Measurements from ENCODE around the gene RTN4RL2. TPM values are rescaled to one million over a fixed set of nuclear protein-coding genes. Genes with fewer than 3 reads are reported as not detected.
A peak's percentile ranks its signal among the peaks of the same experiment; 100 is the strongest.

RTN4RL2 gene
- 0.26 and 0.35 TPM in 2 replicates for total RNA-seq (2014; rRNA removed; shearing (Covaris generic))

- Histone ChIP-seq H3K4me1 (peaks cover 3% of the 10 kb centered on the region), H3K36me3 (no peaks in the 10 kb centered on the region), H3K27me3 (peaks cover 36% of the 10 kb centered on the region), H3K9me3 (replicated peaks) (no peaks in the 10 kb centered on the region), H3K27ac (no peak within 1 kb of the TSS), H3K4me3 (peak within 1 kb of the TSS; percentile 48)
- DNase-seq, result peak; percentile 65 to 75
Observed at GRCh38 chr11:57460022-57460757, at the start of gene RTN4RL2. Gene RTN4RL2, plus strand, starts transcription at chr11:57460528. Its CDS starts 338 bp downstream, at chr11:57460866.

- H3K9me3 ChIP-seq (replicated peaks), result no peaks in the 10 kb centered on the region
- no peaks in the 10 kb centered on the region for H3K36me3 ChIP-seq
- H3K4me1 ChIP-seq, result no peaks in the 10 kb centered on the region
- no peak overlapping the region for H3K27ac ChIP-seq
- no peak overlapping the region for H3K4me3 ChIP-seq
- no peak for DNase-seq
- peaks cover 6% of the 10 kb centered on the region; the same call in 1 of the 2 replicates for H3K27me3 ChIP-seq
Observed at GRCh38 chr11:57413681-57414080, 46.6 kb upstream of the RTN4RL2 start.

GRCh38 chr11:57414612-57415212 lies 45.6 kb upstream of the RTN4RL2 start:
- Histone ChIP-seq H3K27me3 (peaks cover 8% of the 10 kb centered on the region; the same call in 1 of the 2 replicates), H3K4me1 (no peaks in the 10 kb centered on the region), H3K36me3 (no peaks in the 10 kb centered on the region), H3K4me3 (no peak overlapping the region), H3K27ac (no peak overlapping the region), H3K9me3 (replicated peaks) (no peaks in the 10 kb centered on the region)
- DNase-seq, result no peak

- H3K4me3 ChIP-seq, result no peak overlapping the region
- no peaks in the 10 kb centered on the region for H3K4me1 ChIP-seq
- H3K9me3 ChIP-seq (replicated peaks), result no peaks in the 10 kb centered on the region
- no peak for DNase-seq
- peaks cover 8% of the 10 kb centered on the region; the same call in 1 of the 2 replicates for H3K27me3 ChIP-seq
- H3K36me3 ChIP-seq, result no peaks in the 10 kb centered on the region
- H3K27ac ChIP-seq, result no peak overlapping the region
Observed at GRCh38 chr11:57416436-57416835, 43.9 kb upstream of the RTN4RL2 start.

GRCh38 chr11:57417056-57417455 lies 43.3 kb upstream of the RTN4RL2 start:
- Histone ChIP-seq H3K9me3 (replicated peaks) (no peaks in the 10 kb centered on the region), H3K4me3 (no peak overlapping the region), H3K27ac (no peak overlapping the region), H3K4me1 (no peaks in the 10 kb centered on the region), H3K27me3 (peaks cover 8% of the 10 kb centered on the region; the same call in 1 of the 2 replicates), H3K36me3 (no peaks in the 10 kb centered on the region)
- no peak for DNase-seq

GRCh38 chr11:57418131-57418530 lies 42.2 kb upstream of the RTN4RL2 start:
- Histone ChIP-seq H3K4me3 (no peak overlapping the region), H3K27me3 (peaks cover 8% of the 10 kb centered on the region; the same call in 1 of the 2 replicates), H3K27ac (no peak overlapping the region), H3K9me3 (replicated peaks) (no peaks in the 10 kb centered on the region), H3K4me1 (no peaks in the 10 kb centered on the region), H3K36me3 (no peaks in the 10 kb centered on the region)
- DNase-seq, result no peak

- H3K4me3 ChIP-seq, result no peak overlapping the region
- no peak overlapping the region for H3K27ac ChIP-seq
- no peaks in the 10 kb centered on the region for H3K9me3 ChIP-seq (replicated peaks)
- no peaks in the 10 kb centered on the region for H3K36me3 ChIP-seq
- DNase-seq, result no peak
- peaks cover 8% of the 10 kb centered on the region; the same call in 1 of the 2 replicates for H3K27me3 ChIP-seq
- H3K4me1 ChIP-seq, result no peaks in the 10 kb centered on the region; the same call in 1 of the 2 replicates
Observed at GRCh38 chr11:57419146-57419545, 41.2 kb upstream of the RTN4RL2 start.

GRCh38 chr11:57421066-57421465 lies 39.3 kb upstream of the RTN4RL2 start:
- Histone ChIP-seq H3K27me3 (0 out of 2 replicates have a peak, but pooled peaks cover 3% of the 10 kb centered on the region), H3K4me1 (peaks cover 9% of the 10 kb centered on the region), H3K27ac (no peak overlapping the region), H3K9me3 (replicated peaks) (no peaks in the 10 kb centered on the region), H3K36me3 (no peaks in the 10 kb centered on the region), H3K4me3 (no peak overlapping the region)
- DNase-seq, result no peak

GRCh38 chr11:57421805-57422204 lies 38.5 kb upstream of the RTN4RL2 start:
- H3K36me3 ChIP-seq, result no peaks in the 10 kb centered on the region
- H3K27ac ChIP-seq, result no peak overlapping the region
- 0 out of 2 replicates have a peak, but pooled peaks cover 3% of the 10 kb centered on the region for H3K27me3 ChIP-seq
- DNase-seq, result no peak
- H3K9me3 ChIP-seq (replicated peaks), result no peaks in the 10 kb centered on the region
- peaks cover 9% of the 10 kb centered on the region for H3K4me1 ChIP-seq
- no peak overlapping the region for H3K4me3 ChIP-seq

GRCh38 chr11:57422669-57423068 lies 37.7 kb upstream of the RTN4RL2 start:
- Histone ChIP-seq H3K4me3 (no peak overlapping the region), H3K36me3 (no peaks in the 10 kb centered on the region), H3K4me1 (peaks cover 9% of the 10 kb centered on the region), H3K27me3 (0 out of 2 replicates have a peak, but pooled peaks cover 3% of the 10 kb centered on the region), H3K27ac (no peak overlapping the region), H3K9me3 (replicated peaks) (no peaks in the 10 kb centered on the region)
- DNase-seq, result no peak

GRCh38 chr11:57424137-57424791 lies 36.1 kb upstream of the RTN4RL2 start:
- 0 out of 2 replicates have a peak, but pooled peaks cover 2% of the 10 kb centered on the region for H3K27me3 ChIP-seq
- no peak overlapping the region for H3K4me3 ChIP-seq
- no peak overlapping the region; the same call in 1 of the 2 replicates for H3K27ac ChIP-seq
- no peak for DNase-seq
- H3K4me1 ChIP-seq, result peaks cover 9% of the 10 kb centered on the region
- no peaks in the 10 kb centered on the region for H3K36me3 ChIP-seq
- H3K9me3 ChIP-seq (replicated peaks), result no peaks in the 10 kb centered on the region

- Histone ChIP-seq H3K27ac (peak overlapping the region; percentile 37), H3K27me3 (no peaks in the 10 kb centered on the region), H3K4me1 (peaks cover 9% of the 10 kb centered on the region), H3K4me3 (no peak overlapping the region), H3K36me3 (no peaks in the 10 kb centered on the region), H3K9me3 (replicated peaks) (no peaks in the 10 kb centered on the region)
- peak; percentile 85 to 87 for DNase-seq
Observed at GRCh38 chr11:57424792-57425564, 35.4 kb upstream of the RTN4RL2 start.

GRCh38 chr11:57425565-57426438 lies 34.5 kb upstream of the RTN4RL2 start:
- no peaks in the 10 kb centered on the region for H3K9me3 ChIP-seq (replicated peaks)
- DNase-seq, result no peak
- H3K27ac ChIP-seq, result peak overlapping the region; percentile 37
- no peak overlapping the region for H3K4me3 ChIP-seq
- no peaks in the 10 kb centered on the region for H3K36me3 ChIP-seq
- H3K4me1 ChIP-seq, result peaks cover 9% of the 10 kb centered on the region
- H3K27me3 ChIP-seq, result no peaks in the 10 kb centered on the region

All from SJCRH30 (cell line).